Measurements from ENCODE around the gene OGFRL1. TPM values are rescaled to one million over a fixed set of nuclear protein-coding genes. Genes with fewer than 3 reads are reported as not detected.

OGFRL1 gene
- total and polyA plus RNA-seq, 9 of the 15 experiments (the other 6 are each of a cell fraction or from before 2014, with no cell fraction given), result 0.01 to 0.07 (median 0.03) TPM

GRCh38 chr6:71279740-71280139 lies 8.9 kb upstream of the OGFRL1 start:
- Histone ChIP-seq H3K9me3 (replicated peaks; ENCODE audit: control insufficient read depth, insufficient read depth, low read depth, low read length) (no peaks in the 10 kb centered on the region), H2AFZ (ENCODE audit: low read depth, low read length) (no peak overlapping the region), H3K4me2 (ENCODE audit: insufficient read depth, low read length) (no peak overlapping the region), H3K4me3 (no peak overlapping the region), H4K20me1 (replicated peaks; ENCODE audit: control insufficient read depth, insufficient read depth, low read length) (no peaks in the 10 kb centered on the region), H3K27ac (ENCODE audit: extremely low read depth, low read depth, low read length) (no peak overlapping the region), H3K79me2 (ENCODE audit: control insufficient read depth, insufficient read depth, low read length) (no peaks in the 10 kb centered on the region), H3K36me3 (ENCODE audit: control insufficient read depth, insufficient read depth, low read length) (no peaks in the 10 kb centered on the region), H3K4me1 (replicated peaks in 1 of 2; ENCODE audit: control insufficient read depth in 2 of 2, insufficient read depth in 2 of 2, low read length in 2 of 2) (no peaks in the 10 kb centered on the region), H3K9ac (ENCODE audit: insufficient read depth in 1 of 2, low read depth in 2 of 2, low read length in 2 of 2) (no peak overlapping the region), H3K27me3 (ENCODE audit: control insufficient read depth in 2 of 2, insufficient read depth in 2 of 2, low read length in 2 of 2) (no peaks in the 10 kb centered on the region), H3K9me1 (ENCODE audit: control insufficient read depth, insufficient read depth, low read length) (no peaks in the 10 kb centered on the region)
- ChIA-PET CTCF (ENCODE audit: low intra/inter-chr PET ratio) (no interaction called here), POLR2A (no interaction called here)
- 2% methylated on average over 4 of the region's 4 CpGs for WGBS (ENCODE audit: insufficient coverage, low coverage, missing lambda C conversion rate)
- DNase-seq (ENCODE audit: extremely low read depth in 1 of 4, low spot score in 3 of 4) (no peak), FAIRE-seq (no peak), ATAC-seq (no peak)
- no TSS peak for BruUV-seq (replicated peaks)
- no peak for TF ChIP-seq ZMIZ1 (IDR thresholded peaks at IDR 0.05; ENCODE audit: low read depth in 2 of 2, low read length in 2 of 2)
- no peak for TF ChIP-seq ZNF12 (CRISPR knock-in tag; IDR thresholded peaks at IDR 0.05)
- no peak for TF ChIP-seq XRCC4 (IDR thresholded peaks at IDR 0.05; ENCODE audit: extremely low read depth, insufficient read depth, insufficient read length)
- no peak for TF ChIP-seq ZC3H8 (IDR thresholded peaks at IDR 0.05)
- TF ChIP-seq ZNF263 (CRISPR knock-in tag; IDR thresholded peaks at IDR 0.05; ENCODE audit: borderline replicate concordance), result no peak
- no peak for TF ChIP-seq POU5F1 (IDR thresholded peaks at IDR 0.05; ENCODE audit: borderline replicate concordance, low read depth, low read length, partially characterized antibody)
- no peak for TF ChIP-seq PHF8 (IDR thresholded peaks at IDR 0.05; ENCODE audit: borderline replicate concordance, low read length)
- TF ChIP-seq BHLHE40 (IDR thresholded peaks at IDR 0.05; ENCODE audit: low read length), result no peak
- no peak for TF ChIP-seq SREBF1 (IDR thresholded peaks at IDR 0.05; ENCODE audit: borderline replicate concordance, low read depth, low read length)
- no peak for TF ChIP-seq POLR2A (conservative IDR thresholded peaks at IDR 0.05)
- no peak for TF ChIP-seq E2F3 (CRISPR knock-in tag; IDR thresholded peaks at IDR 0.05)
- no peak for TF ChIP-seq ZNF224 (CRISPR knock-in tag; IDR thresholded peaks at IDR 0.05)
- TF ChIP-seq MAFK (IDR thresholded peaks at IDR 0.05; ENCODE audit: low read length), result no peak
- in situ Hi-C loops (cut with MboI), result no loop called here
- intact Hi-C loops (cut with micrococcal nuclease), result no loop called here
